Endothelial cell (in vitro differentiated cells): ENCODE data around the gene NPAS2. TPM values are rescaled to one million over a fixed set of nuclear protein-coding genes. Genes with fewer than 3 reads are reported as not detected.

Source experiments
- DNase-seq: peaks from one replicate; pipeline ENCODE4 v3.0.0; 2021; ENCODE audit warnings: low spot score
- H3K27ac Mint-ChIP-seq: one replicate; pipeline ENCODE4 v1.8.0; 2021; ENCODE audit warnings: mixed read lengths, inconsistent platforms; ENCODE audit not compliant: unreplicated experiment
- H3K27me3 Mint-ChIP-seq: one replicate; pipeline ENCODE4 v1.8.0; 2021; ENCODE audit warnings: mild to moderate bottlenecking, moderate library complexity, mixed read lengths, inconsistent platforms; ENCODE audit not compliant: unreplicated experiment
- H3K36me3 Mint-ChIP-seq: one replicate; pipeline ENCODE4 v1.8.0; 2021; ENCODE audit warnings: mild to moderate bottlenecking, low read depth, mixed read lengths, inconsistent platforms; ENCODE audit not compliant: unreplicated experiment
- H3K4me1 Mint-ChIP-seq: one replicate; pipeline ENCODE4 v1.8.0; 2021; ENCODE audit warnings: mild to moderate bottlenecking, mixed read lengths, inconsistent platforms; ENCODE audit not compliant: unreplicated experiment
- H3K4me3 Mint-ChIP-seq: one replicate; pipeline ENCODE4 v1.8.0; 2021; ENCODE audit warnings: mild to moderate bottlenecking, mixed read lengths, inconsistent platforms; ENCODE audit not compliant: unreplicated experiment
- H3K9me3 Mint-ChIP-seq: one replicate; pipeline ENCODE4 v1.8.0; 2021; ENCODE audit warnings: mixed read lengths, inconsistent platforms; ENCODE audit not compliant: unreplicated experiment
- CTCF ChIP-seq: fragments of 200-600 bp; sonication (generic); IDR thresholded peaks from one replicate; pipeline ENCODE4 v1.5.0; 2021; ENCODE audit warnings: antibody characterized with exemption; ENCODE audit not compliant: unreplicated experiment
- total RNA-seq: library from RNA; stranded (reverse); fragmentation: NEBNext Ultra II Directional; extraction: Animal tissue kit (Norgen Biotek cat#: 25700); gene quantifications from one replicate; pipeline ENCODE4 v1.2.1, GENCODE V29; 2021; ENCODE audit not compliant: unreplicated experiment

Gene NPAS2
- total RNA-seq, 1 donor from 2014 or later: 70.1 TPM

GRCh38 chr2:100835006-100835659, 15.2 kb downstream of the NPAS2 start:
- Mint-ChIP-seq H3K4me1 (peaks cover 7% of the 10 kb centered on the region), H3K27ac (no peak overlapping the region), H3K36me3 (peaks cover 16% of the 10 kb centered on the region), H3K27me3 (no peaks in the 10 kb centered on the region), H3K9me3 (no peaks in the 10 kb centered on the region), H3K4me3 (no peak overlapping the region)
- no peak for DNase-seq
- TF ChIP-seq CTCF: no peak

- H3K4me1 Mint-ChIP-seq: peaks cover 3% of the 10 kb centered on the region
- H3K36me3 Mint-ChIP-seq: peaks cover 29% of the 10 kb centered on the region
- no peaks in the 10 kb centered on the region for H3K27me3 Mint-ChIP-seq
Measured at GRCh38 chr2:100840519-100840918, 20.6 kb downstream of the NPAS2 start.

GRCh38 chr2:100842241-100842922, 22.4 kb downstream of the NPAS2 start:
- TF ChIP-seq CTCF: no peak
- H3K9me3 Mint-ChIP-seq: peaks cover 8% of the 10 kb centered on the region
- no peak for DNase-seq
- no peak overlapping the region for H3K4me3 Mint-ChIP-seq
- H3K27ac Mint-ChIP-seq: no peak overlapping the region
- peaks cover 25% of the 10 kb centered on the region for H3K36me3 Mint-ChIP-seq
- no peaks in the 10 kb centered on the region for H3K27me3 Mint-ChIP-seq
- H3K4me1 Mint-ChIP-seq: no peaks in the 10 kb centered on the region

More at GRCh38 chr2:100840519-100840918, 20.6 kb downstream of the NPAS2 start:
- Mint-ChIP-seq H3K4me3 (no peak overlapping the region), H3K9me3 (peaks cover 8% of the 10 kb centered on the region), H3K27ac (no peak overlapping the region)
- no peak for DNase-seq
- TF ChIP-seq CTCF: no peak

GRCh38 chr2:100844514-100844913, 24.6 kb downstream of the NPAS2 start:
- H3K36me3 Mint-ChIP-seq: peaks cover 25% of the 10 kb centered on the region
- H3K27me3 Mint-ChIP-seq: peaks cover 2% of the 10 kb centered on the region
- H3K4me1 Mint-ChIP-seq: peaks cover 8% of the 10 kb centered on the region
- no peak overlapping the region for H3K27ac Mint-ChIP-seq
- peak overlapping the region; percentile 37 for H3K4me3 Mint-ChIP-seq
- peaks cover 8% of the 10 kb centered on the region for H3K9me3 Mint-ChIP-seq
- DNase-seq: no peak
- no peak for TF ChIP-seq CTCF
